Measurements from ENCODE around the gene ATP8B4. TPM values are rescaled to one million over a fixed set of nuclear protein-coding genes. Genes with fewer than 3 reads are reported as not detected.
"Not testable (repeated sequence)": the region's sequence is repeated elsewhere in the genome, so short reads cannot be mapped to it uniquely, and the experiment has no call there.

The ATP8B4 gene
- total RNA-seq, 1 donor from 2014 or later: 2.5 TPM

DNA sequence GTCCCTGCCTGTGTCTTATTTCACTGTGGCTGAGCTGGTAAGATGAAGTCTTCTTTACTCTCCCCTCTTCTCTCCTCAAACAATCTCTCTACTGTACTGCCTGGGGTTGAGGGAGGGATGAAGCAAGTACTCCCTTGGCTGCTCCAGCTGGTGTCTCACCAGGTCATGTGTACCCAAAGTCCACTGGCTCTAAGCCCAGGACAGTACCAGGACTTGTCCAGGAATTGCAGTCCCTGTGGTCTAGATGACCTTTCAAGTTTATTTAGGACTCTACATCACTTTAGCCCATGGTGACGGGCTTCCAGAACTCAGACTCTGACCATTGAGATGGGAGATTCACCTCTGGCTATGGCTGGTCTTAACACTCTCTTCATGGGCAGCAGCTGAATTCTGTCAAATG is 45.4 kb upstream of the ATP8B4 start:
- Histone ChIP-seq H3K9me3 (replicated peaks) (peaks cover 4% of the 10 kb centered on the region), H3K27ac (replicated peaks) (no peak overlapping the region), H3K4me3 (no peak overlapping the region), H3K27me3 (ENCODE audit: low read depth) (peaks cover 12% of the 10 kb centered on the region), H3K4me1 (no peaks in the 10 kb centered on the region), H3K36me3 (no peaks in the 10 kb centered on the region)
- no peak for DNase-seq
- intact Hi-C loops (cut with micrococcal nuclease): no loop called here
- TF ChIP-seq, protein P1, sequence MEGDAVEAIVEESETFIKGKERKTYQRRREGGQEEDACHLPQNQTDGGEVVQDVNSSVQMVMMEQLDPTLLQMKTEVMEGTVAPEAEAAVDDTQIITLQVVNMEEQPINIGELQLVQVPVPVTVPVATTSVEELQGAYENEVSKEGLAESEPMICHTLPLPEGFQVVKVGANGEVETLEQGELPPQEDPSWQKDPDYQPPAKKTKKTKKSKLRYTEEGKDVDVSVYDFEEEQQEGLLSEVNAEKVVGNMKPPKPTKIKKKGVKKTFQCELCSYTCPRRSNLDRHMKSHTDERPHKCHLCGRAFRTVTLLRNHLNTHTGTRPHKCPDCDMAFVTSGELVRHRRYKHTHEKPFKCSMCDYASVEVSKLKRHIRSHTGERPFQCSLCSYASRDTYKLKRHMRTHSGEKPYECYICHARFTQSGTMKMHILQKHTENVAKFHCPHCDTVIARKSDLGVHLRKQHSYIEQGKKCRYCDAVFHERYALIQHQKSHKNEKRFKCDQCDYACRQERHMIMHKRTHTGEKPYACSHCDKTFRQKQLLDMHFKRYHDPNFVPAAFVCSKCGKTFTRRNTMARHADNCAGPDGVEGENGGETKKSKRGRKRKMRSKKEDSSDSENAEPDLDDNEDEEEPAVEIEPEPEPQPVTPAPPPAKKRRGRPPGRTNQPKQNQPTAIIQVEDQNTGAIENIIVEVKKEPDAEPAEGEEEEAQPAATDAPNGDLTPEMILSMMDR (IDR thresholded peaks at IDR 0.05; ENCODE audit: borderline replicate concordance): no peak

DNA sequence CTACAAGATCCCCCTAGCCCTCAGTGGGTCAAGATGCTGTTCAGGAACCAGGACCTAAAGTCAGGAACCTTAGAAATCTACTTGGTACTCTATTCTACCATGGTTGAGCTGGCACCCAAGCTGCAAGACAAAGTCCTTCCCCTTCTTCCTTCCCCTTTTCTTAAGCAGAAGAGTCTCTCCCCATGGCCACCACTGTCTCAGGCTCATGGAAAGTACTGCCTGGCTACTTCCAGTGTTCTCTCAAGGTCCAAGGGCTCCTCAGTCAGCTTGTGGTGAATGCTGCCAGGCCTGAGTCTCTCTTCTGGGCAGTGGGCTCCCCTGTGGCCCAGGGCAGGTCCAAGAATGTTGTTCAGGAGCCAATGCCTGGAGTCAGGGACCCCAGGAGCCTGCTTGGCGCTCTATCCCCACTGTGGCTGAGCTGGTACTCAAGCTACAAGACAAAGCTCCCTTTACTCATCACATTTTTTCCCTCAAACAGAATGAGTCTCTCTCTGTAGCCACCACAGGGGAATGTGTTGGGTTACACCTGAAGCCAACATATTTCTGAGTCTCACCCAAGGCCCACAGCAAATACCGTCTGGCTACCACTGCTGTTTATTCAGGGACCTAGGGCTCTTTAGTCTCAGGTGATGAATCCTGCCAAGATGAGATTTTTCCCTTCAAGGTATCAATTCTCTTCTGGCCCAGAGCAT is 44.8 kb upstream of the ATP8B4 start:
- Histone ChIP-seq H3K4me3 (no peak overlapping the region), H3K9me3 (replicated peaks) (peaks cover 4% of the 10 kb centered on the region), H3K4me1 (no peaks in the 10 kb centered on the region), H3K27me3 (ENCODE audit: low read depth) (peaks cover 12% of the 10 kb centered on the region), H3K36me3 (no peaks in the 10 kb centered on the region), H3K27ac (replicated peaks) (no peak overlapping the region)
- TF ChIP-seq, protein P1 (IDR thresholded peaks at IDR 0.05; ENCODE audit: borderline replicate concordance): no peak
- DNase-seq: no peak
- intact Hi-C loops (cut with micrococcal nuclease): no loop called here

DNA sequence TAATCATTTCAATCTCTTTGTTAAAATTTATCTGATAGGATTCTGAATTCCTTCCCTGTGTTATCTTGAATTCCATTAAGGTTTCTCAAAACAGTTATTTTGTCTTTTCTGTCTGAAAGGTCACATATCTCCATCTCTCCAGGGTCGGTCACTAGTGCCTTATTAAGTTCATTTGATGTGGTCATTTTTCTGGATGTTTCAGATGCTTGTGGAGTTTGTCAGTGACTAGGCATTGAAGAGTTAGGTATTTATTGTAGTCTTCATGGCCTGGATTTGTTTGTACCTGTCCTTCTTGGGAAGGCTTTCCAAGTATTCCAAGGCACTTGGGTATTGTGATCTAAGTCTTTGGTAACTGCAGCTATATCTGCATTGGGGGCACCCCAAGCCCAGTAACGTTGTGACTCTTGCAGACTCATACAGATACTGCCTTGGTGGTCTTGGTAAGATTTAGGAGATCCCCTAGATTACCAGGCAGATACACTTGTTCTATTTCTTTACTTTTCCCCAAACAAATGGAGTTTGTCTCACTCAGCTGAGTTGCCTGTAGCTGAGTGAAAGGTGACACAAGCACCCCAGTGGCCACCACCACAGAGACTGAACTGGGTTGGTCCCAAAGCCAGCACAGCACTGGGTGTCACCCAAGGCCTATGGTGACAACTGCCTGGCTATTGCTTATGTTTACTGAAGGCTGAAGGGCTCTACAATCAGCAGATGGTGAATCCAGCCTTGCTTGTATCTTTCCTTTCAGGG is 44.1 kb upstream of the ATP8B4 start:
- Histone ChIP-seq H3K27me3 (ENCODE audit: low read depth) (peaks cover 12% of the 10 kb centered on the region), H3K9me3 (replicated peaks) (peaks cover 4% of the 10 kb centered on the region), H3K27ac (replicated peaks) (no peak overlapping the region), H3K4me1 (no peaks in the 10 kb centered on the region), H3K36me3 (no peaks in the 10 kb centered on the region), H3K4me3 (no peak overlapping the region)
- intact Hi-C loops (cut with micrococcal nuclease): no loop called here
- no peak for DNase-seq
- TF ChIP-seq, protein P1 (IDR thresholded peaks at IDR 0.05; ENCODE audit: borderline replicate concordance): no peak

DNA sequence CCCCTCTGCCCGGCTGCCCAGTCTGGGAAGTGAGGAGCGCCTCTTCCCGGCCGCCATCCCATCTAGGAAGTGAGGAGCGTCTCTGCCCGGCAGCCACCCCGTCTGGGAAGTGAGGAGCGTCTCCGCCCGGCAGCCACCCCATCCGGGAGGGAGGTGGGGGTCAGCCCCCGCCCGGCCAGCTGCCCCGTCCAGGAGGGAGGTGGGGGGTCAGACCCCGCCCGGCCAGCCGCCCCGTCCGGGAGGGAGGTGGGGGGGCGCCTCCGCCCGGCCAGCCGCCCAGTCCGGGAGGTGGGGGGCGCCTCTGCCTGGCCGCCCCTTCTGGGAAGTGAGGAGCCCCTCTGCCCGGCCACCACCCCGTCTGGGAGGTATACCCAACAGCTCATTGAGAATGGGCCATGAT is 39.2 kb upstream of the ATP8B4 start:
- H3K9me3 ChIP-seq (replicated peaks): peaks cover 26% of the 10 kb centered on the region
- intact Hi-C loops (cut with micrococcal nuclease); H3K27me3 ChIP-seq (ENCODE audit: low read depth); H3K27ac ChIP-seq (replicated peaks); H3K36me3 ChIP-seq; DNase-seq; H3K4me1 ChIP-seq; H3K4me3 ChIP-seq: not testable (repeated sequence)

DNA sequence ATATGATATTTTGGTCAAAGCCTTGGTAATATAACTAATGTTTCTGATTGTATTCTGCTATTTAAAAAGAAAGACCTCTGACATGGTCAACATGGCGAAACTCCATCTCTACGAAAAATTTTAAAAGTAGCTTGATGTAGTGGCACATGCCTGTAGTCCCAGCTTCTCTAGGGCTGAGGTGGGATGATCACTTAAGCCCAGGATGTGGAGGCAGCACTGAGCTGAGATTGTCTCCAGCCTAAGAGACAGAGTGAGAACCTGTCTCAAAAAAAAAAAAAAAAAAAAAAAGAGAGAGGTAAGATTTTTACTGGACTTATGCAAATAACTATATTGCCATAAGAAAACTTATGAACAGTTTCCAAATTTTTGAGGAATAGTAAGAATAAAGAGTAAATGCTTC is 32.4 kb upstream of the ATP8B4 start:
- TF ChIP-seq, protein P1 (IDR thresholded peaks at IDR 0.05; ENCODE audit: borderline replicate concordance): no peak
- no peaks in the 10 kb centered on the region for H3K27me3 ChIP-seq (ENCODE audit: low read depth)
- H3K4me3 ChIP-seq: no peak overlapping the region
- intact Hi-C loops (cut with micrococcal nuclease): no loop called here
- H3K4me1 ChIP-seq: no peaks in the 10 kb centered on the region
- DNase-seq: no peak
- peaks cover 17% of the 10 kb centered on the region for H3K9me3 ChIP-seq (replicated peaks)
- no peaks in the 10 kb centered on the region for H3K36me3 ChIP-seq
- no peak overlapping the region for H3K27ac ChIP-seq (replicated peaks)

DNA sequence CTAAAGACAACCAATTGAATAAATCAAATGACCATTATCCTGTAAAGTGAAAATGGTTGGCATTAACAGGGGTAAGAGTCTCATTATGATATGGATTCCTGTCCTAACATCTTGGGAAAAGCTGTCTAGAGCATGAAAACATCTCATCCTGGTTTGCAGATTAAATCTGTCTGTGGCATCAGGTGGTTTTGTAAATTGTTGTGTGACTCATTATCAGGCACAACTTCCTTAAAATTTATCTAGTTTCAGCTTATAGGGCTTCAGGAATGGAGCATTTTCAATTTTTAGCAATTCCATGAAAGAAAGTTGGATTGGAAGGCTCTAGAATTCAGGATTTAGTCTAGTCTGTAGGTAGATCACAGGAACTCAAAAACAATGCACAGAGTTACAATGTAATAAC is 31.8 kb upstream of the ATP8B4 start:
- intact Hi-C loops (cut with micrococcal nuclease): no loop called here

More for the DNA sequence above, 31.8 kb upstream of the ATP8B4 start:
- no peak for DNase-seq
- peaks cover 17% of the 10 kb centered on the region for H3K9me3 ChIP-seq (replicated peaks)
- H3K27me3 ChIP-seq (ENCODE audit: low read depth): no peaks in the 10 kb centered on the region
- no peak overlapping the region for H3K4me3 ChIP-seq
- no peaks in the 10 kb centered on the region for H3K36me3 ChIP-seq
- H3K4me1 ChIP-seq: no peaks in the 10 kb centered on the region
- no peak overlapping the region for H3K27ac ChIP-seq (replicated peaks)
- TF ChIP-seq, protein P1 (IDR thresholded peaks at IDR 0.05; ENCODE audit: borderline replicate concordance): no peak

All from left ventricle myocardium inferior (tissue), 1 donor.